Stomach (tissue), 9 donors: ENCODE measurements around the gene KIAA1217. TPM values are rescaled to one million over a fixed set of nuclear protein-coding genes. Genes with fewer than 3 reads are reported as not detected.

ENCODE experiments used
- DNase-seq, 2 donors: peaks; one replicate each; pipeline versions ENCODE4 v3.0.0 to v3.0.0-alpha.2; 2013 to 2019
- H3K27ac ChIP-seq, 5 donors: fragments of 200-600 bp in 4 of 5; sonication (generic) in 4 of 5; one replicate each; pipeline ENCODE4 v1.5.1; 2013 to 2019; ENCODE audit warnings: mild to moderate bottlenecking in 1 of 5, moderate library complexity in 1 of 5
- H3K27me3 ChIP-seq, 3 donors: fragments of 200-600 bp; sonication (generic); one replicate each; pipeline ENCODE4 v1.5.1; 2017 to 2019; ENCODE audit warnings: mixed run types in 1 of 3
- H3K36me3 ChIP-seq, 4 donors: fragments of 200-600 bp; sonication (generic); 1 replicate in 3 of 4; 2 replicates in 1 of 4; pipeline ENCODE4 v1.5.1; 2016 to 2019
- H3K4me1 ChIP-seq, 4 donors: fragments of 200-600 bp; sonication (generic); one replicate each; pipeline ENCODE4 v1.5.1; 2016 to 2019
- H3K4me3 ChIP-seq, 4 donors: fragments of 200-600 bp; sonication (generic) in 3 of 4; one replicate each; pipeline ENCODE4 v1.5.1; 2016 to 2019; ENCODE audit warnings: mild to moderate bottlenecking in 1 of 4
- H3K9me3 ChIP-seq, 4 donors: fragments of 200-600 bp; sonication (generic); one replicate each; pipeline ENCODE4 v1.5.1; 2016 to 2019
- EP300 ChIP-seq: sonication (generic); formaldehyde crosslinking; IDR thresholded peaks from one replicate; pipeline ENCODE4 v1.6.1; 2017; ENCODE audit warnings: antibody characterized with exemption
- POLR2A ChIP-seq, 4 donors: fragments of 450-650 bp; IDR thresholded peaks; one replicate each; pipeline ENCODE4 v1.6.1; 2016; ENCODE audit warnings: antibody characterized with exemption in 4 of 4, control low read depth in 2 of 4, mild to moderate bottlenecking in 1 of 4, moderate library complexity in 1 of 4
- POLR2AphosphoS5 ChIP-seq, 3 donors: sonication (generic); formaldehyde crosslinking; IDR thresholded peaks; one replicate each; pipeline ENCODE4 v1.6.1; 2016; ENCODE audit warnings: antibody characterized with exemption in 3 of 3
- WGBS, 5 donors: extraction: QIAGEN DNeasy Blood & Tissue Kit in 3 of 5; methylation state at CpG; one replicate each; pipeline versions ENCODE4 v1.1.5 to v1.1.7; 2013 to 2018; 5-methylcytosine and 5-hydroxymethylcytosine counted together
- intact Hi-C: fragments of 100-400 bp; cut with DNase I; formaldehyde crosslinking; loops from one replicate; pipeline ENCODE4 v1.15.1; 2023; ENCODE audit warnings: low total_unique reads
- polyA plus RNA-seq, 3 donors: library from polyadenylated mRNA; stranded (reverse); fragments of 200-250 nt; gene quantifications; one replicate each; pipeline ENCODE4 v1.2.3, GENCODE V29; 2013
- total RNA-seq, 5 donors: library from RNA; depleted of rRNA; stranded (reverse); fragments of >200 nt; gene quantifications; one replicate each; pipeline versions ENCODE4 v1.1.0 to v1.2.3, GENCODE V29; 2014 to 2016
- TF ChIP-seq, protein P1 (sequence below), 7 experiments: fragments of 450-650 bp in 4 of 7; fragments of 200-600 bp in 3 of 7; sonication (generic) in 3 of 7; IDR thresholded peaks; one replicate each; pipeline ENCODE4 v1.5.1; 2016 to 2019; ENCODE audit warnings: antibody characterized with exemption in 7 of 7, control low read depth in 2 of 7, mild to moderate bottlenecking in 1 of 7
- donor health status: healthy with polysubstance abuse.
- donor health status: Bipolar disorder and iron deficiency.
- donor health status: healthy.

The KIAA1217 gene
- total and polyA plus RNA-seq, 8 donors: 6.2 to 112 (median 24.6) TPM

DNA sequence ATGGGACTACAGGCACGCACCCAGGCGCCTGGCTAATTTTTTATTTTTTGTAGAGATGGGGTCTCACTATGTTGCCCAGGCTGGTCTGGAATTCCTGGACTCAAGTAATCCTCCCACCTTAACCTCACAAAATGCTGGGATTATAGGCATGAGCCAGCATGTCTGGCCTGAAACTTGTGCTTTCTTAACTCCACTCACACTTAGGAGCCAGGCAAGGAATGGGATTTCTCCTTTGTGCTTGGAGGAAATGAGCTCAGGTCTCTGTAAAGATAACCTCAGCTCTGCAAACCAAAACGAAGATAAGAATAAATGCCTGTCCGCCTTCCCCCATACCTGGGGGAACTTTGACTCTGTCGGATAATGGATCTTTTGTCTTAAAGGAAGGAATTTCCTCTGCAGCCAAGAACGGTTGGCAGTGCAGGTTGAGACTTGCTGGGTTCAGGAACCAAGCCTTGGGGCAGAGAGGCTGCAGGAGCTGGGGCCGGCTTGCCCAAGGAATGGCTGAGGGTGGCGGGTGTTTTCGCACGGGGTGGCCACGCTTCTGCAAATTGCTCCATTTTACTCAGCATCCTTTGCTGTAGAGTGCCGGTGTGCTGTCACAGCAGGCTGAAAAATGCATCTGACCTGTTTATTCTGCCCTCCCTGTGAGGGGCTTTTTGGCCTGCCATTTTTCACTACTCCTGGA, 174.2 kb downstream of the KIAA1217 start:
- Histone ChIP-seq H3K9me3 (no peaks in the 10 kb centered on the region), H3K27me3 (no peaks in the 10 kb centered on the region), H3K4me3 (no peak overlapping the region), H3K36me3 (no peaks in the 10 kb centered on the region), H3K4me1 (peaks cover 0 to 36% (median 18%) of the 10 kb centered on the region in 4 donors), H3K27ac (peak overlapping the region; percentile 81 to 92 (median 91))
- intact Hi-C loops: no loop called here
- WGBS, 5 donors: 23 to 33% (median 31%) methylated on average over 12 of the region's 12 CpGs
- peak; percentile 65 to 66 for DNase-seq
- TF ChIP-seq POLR2AphosphoS5 (IDR thresholded peaks at IDR 0.05) (peak in 2 of 3 donors; percentile 48 to 62), EP300 (no peak)

- WGBS, 5 donors: 5 to 19% (median 7%) methylated on average over 10 of the region's 10 CpGs
- no peak overlapping the region for H3K4me3 ChIP-seq
- no peaks in the 10 kb centered on the region for H3K36me3 ChIP-seq
- peak; percentile 95 to 97 for DNase-seq
- H3K9me3 ChIP-seq: no peaks in the 10 kb centered on the region
- intact Hi-C loops: no loop called here
- no peak for TF ChIP-seq POLR2A (IDR thresholded peaks at IDR 0.05)
- TF ChIP-seq, protein P1, sequence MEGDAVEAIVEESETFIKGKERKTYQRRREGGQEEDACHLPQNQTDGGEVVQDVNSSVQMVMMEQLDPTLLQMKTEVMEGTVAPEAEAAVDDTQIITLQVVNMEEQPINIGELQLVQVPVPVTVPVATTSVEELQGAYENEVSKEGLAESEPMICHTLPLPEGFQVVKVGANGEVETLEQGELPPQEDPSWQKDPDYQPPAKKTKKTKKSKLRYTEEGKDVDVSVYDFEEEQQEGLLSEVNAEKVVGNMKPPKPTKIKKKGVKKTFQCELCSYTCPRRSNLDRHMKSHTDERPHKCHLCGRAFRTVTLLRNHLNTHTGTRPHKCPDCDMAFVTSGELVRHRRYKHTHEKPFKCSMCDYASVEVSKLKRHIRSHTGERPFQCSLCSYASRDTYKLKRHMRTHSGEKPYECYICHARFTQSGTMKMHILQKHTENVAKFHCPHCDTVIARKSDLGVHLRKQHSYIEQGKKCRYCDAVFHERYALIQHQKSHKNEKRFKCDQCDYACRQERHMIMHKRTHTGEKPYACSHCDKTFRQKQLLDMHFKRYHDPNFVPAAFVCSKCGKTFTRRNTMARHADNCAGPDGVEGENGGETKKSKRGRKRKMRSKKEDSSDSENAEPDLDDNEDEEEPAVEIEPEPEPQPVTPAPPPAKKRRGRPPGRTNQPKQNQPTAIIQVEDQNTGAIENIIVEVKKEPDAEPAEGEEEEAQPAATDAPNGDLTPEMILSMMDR (IDR thresholded peaks at IDR 0.05): peak in 5 of 7 experiments; percentile 40 to 62 (median 49)
- TF ChIP-seq EP300: peak; percentile 75
- peak; percentile 90 to 96 (median 93) for TF ChIP-seq POLR2AphosphoS5 (IDR thresholded peaks at IDR 0.05)
- peak overlapping the region; percentile 81 to 92 (median 91) for H3K27ac ChIP-seq
- H3K27me3 ChIP-seq: no peaks in the 10 kb centered on the region
- H3K4me1 ChIP-seq: peaks cover 0 to 36% (median 18%) of the 10 kb centered on the region in 4 donors
Observed at GRCh38 chr10:24383681-24384106, 174.8 kb downstream of the KIAA1217 start.

DNA sequence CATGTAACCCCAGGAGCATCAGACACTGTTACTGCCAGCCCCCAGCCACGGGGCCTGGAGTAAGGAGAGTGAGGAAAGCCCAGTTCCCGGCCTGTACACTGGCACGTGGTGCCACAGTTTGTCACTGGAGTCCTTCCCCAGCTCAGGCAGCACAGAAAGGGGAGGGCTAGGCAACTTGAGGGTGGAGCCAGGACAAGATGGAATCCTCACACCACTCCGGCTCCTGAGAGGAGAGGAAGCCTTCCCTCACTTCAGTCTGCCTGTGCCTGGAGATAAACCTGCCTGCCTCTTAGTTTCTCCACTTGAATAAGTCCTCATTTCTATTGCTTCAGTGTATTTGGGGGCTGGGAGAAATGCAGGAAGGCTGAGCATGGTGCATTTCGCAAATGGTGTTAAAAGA, 176.0 kb downstream of the KIAA1217 start:
- Histone ChIP-seq H3K27ac (peak overlapping the region in 4 of 5 donors; percentile 34 to 91 (median 86)), H3K4me3 (no peak overlapping the region), H3K9me3 (no peaks in the 10 kb centered on the region), H3K36me3 (no peaks in the 10 kb centered on the region), H3K27me3 (no peaks in the 10 kb centered on the region), H3K4me1 (peaks cover 0 to 36% (median 18%) of the 10 kb centered on the region in 4 donors)
- 38 to 60% (median 50%) methylated on average over 5 of the region's 5 CpGs for WGBS, 5 donors
- intact Hi-C loops: no loop called here
- TF ChIP-seq, protein P1 (IDR thresholded peaks at IDR 0.05): no peak
- TF ChIP-seq POLR2AphosphoS5 (IDR thresholded peaks at IDR 0.05) (no peak), EP300 (no peak), POLR2A (IDR thresholded peaks at IDR 0.05) (no peak)
- DNase-seq: peak in 1 of 2 donors; percentile 25

- Histone ChIP-seq H3K27me3 (no peaks in the 10 kb centered on the region), H3K9me3 (no peaks in the 10 kb centered on the region), H3K36me3 (no peaks in the 10 kb centered on the region), H3K27ac (no peak overlapping the region), H3K4me3 (no peak overlapping the region), H3K4me1 (peaks cover 0 to 36% (median 18%) of the 10 kb centered on the region in 4 donors)
- TF ChIP-seq EP300 (no peak), POLR2A (IDR thresholded peaks at IDR 0.05) (no peak), POLR2AphosphoS5 (IDR thresholded peaks at IDR 0.05) (no peak)
- TF ChIP-seq, protein P1 (IDR thresholded peaks at IDR 0.05): no peak
- intact Hi-C loops: no loop called here
- 67 to 86% (median 70%) methylated on average over 7 of the region's 7 CpGs for WGBS, 5 donors
- peak in 1 of 2 donors; percentile 30 for DNase-seq
Observed at GRCh38 chr10:24385776-24386175, 176.8 kb downstream of the KIAA1217 start.
